Measurements from ENCODE around the gene NCOA3. TPM values are rescaled to one million over a fixed set of nuclear protein-coding genes. Genes with fewer than 3 reads are reported as not detected.

NCOA3 gene
- total RNA-seq, 1 experiment from 2014 or later, result 23.3 TPM

DNA sequence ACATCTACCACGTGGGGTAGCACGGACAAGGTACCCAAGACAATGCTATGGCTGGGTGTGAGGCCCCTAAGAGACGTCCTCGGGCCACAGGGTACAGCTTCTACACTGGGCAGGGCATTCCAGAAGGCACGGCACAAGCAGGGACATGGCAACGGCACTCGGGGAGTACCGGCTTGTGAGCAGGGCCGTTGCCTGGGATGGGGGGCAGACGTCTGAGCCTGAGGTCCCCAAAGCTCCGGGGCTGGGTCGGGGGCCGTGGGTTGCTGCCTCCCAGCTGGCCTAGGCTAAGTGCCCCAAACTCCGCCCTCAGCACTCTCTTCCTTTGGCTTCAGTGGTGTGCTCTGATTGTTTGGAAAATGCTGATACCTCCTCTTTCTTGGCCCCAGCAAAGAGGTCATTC lies 173.0 kb downstream of the NCOA3 start:
- Histone ChIP-seq H3K56ac (ENCODE audit: insufficient read length, low read depth, low read length) (no peak overlapping the region), H3K23ac (ENCODE audit: insufficient read length, low read depth, low read length) (no peak overlapping the region), H4K5ac (ENCODE audit: insufficient read length, low read depth, low read length) (no peak overlapping the region), H4K8ac (replicated peaks; ENCODE audit: insufficient read length, low read depth, low read length) (no peak overlapping the region), H2BK120ac (ENCODE audit: low read depth, low read length, poor library complexity, severe bottlenecking) (no peak overlapping the region), H3K4ac (ENCODE audit: low read depth, low read length) (no peak overlapping the region), H3K9me3 (ENCODE audit: control insufficient read depth, low read depth, low read length) (no peaks in the 10 kb centered on the region), H2BK12ac (ENCODE audit: insufficient read length, low read depth, low read length) (no peak overlapping the region), H2AFZ (ENCODE audit: low read length) (no peak overlapping the region), H4K91ac (ENCODE audit: insufficient read length, low read depth, low read length) (no peak overlapping the region), H3K9ac (ENCODE audit: extremely low read depth, insufficient read length, low read length) (no peak overlapping the region), H3K23me2 (ENCODE audit: insufficient read length, low read depth, low read length, poor library complexity, severe bottlenecking) (no peaks in the 10 kb centered on the region), H2BK15ac (ENCODE audit: low read depth, low read length) (no peak overlapping the region), H3T11ph (ENCODE audit: low read length) (no peak overlapping the region), H2BK20ac (ENCODE audit: low read depth, low read length, poor library complexity, severe bottlenecking) (no peak overlapping the region), H3K27ac (ENCODE audit: insufficient read length, low read depth, low read length) (no peak overlapping the region), H2BK5ac (ENCODE audit: insufficient read length, low read length) (no peak overlapping the region), H3K4me1 (ENCODE audit: insufficient read depth, low read length) (no peaks in the 10 kb centered on the region), H3K4me2 (ENCODE audit: insufficient read depth, insufficient read length, low read length) (no peak overlapping the region), H3K79me2 (ENCODE audit: insufficient read depth, low read length) (no peaks in the 10 kb centered on the region), H3K27me3 (ENCODE audit: insufficient read depth, low read length) (no peaks in the 10 kb centered on the region), H3K14ac (ENCODE audit: insufficient read depth, low read length) (no peak overlapping the region), H3K79me1 (ENCODE audit: insufficient read depth, low read depth, low read length, poor library complexity, severe bottlenecking) (no peaks in the 10 kb centered on the region), H4K20me1 (ENCODE audit: control insufficient read depth, insufficient read depth, insufficient read length) (no peaks in the 10 kb centered on the region), H3K18ac (ENCODE audit: insufficient read length, low read depth, low read length) (no peak overlapping the region), H2AK5ac (ENCODE audit: insufficient read length, low read length) (no peak overlapping the region)
- Mint-ChIP-seq H3K27me3 (ENCODE audit: low read depth) (no peaks in the 10 kb centered on the region; the same call in none of the 2 replicates), H3K27ac (no peak overlapping the region), H3K4me1 (peaks cover 4 to 17% of the 10 kb centered on the region in 2 experiments), H3K36me3 (ENCODE audit: insufficient read depth in 1 of 3, low read depth in 3 of 3) (peaks cover 0 to 4% (median 2%) of the 10 kb centered on the region in 3 experiments; a peak in 3 of 7 replicates), H3K4me3 (no peak overlapping the region), H3K9me3 (peaks cover 0 to 2% of the 10 kb centered on the region in 2 experiments; a peak in 1 of 5 replicates)
- TF ChIP-seq, protein P1, sequence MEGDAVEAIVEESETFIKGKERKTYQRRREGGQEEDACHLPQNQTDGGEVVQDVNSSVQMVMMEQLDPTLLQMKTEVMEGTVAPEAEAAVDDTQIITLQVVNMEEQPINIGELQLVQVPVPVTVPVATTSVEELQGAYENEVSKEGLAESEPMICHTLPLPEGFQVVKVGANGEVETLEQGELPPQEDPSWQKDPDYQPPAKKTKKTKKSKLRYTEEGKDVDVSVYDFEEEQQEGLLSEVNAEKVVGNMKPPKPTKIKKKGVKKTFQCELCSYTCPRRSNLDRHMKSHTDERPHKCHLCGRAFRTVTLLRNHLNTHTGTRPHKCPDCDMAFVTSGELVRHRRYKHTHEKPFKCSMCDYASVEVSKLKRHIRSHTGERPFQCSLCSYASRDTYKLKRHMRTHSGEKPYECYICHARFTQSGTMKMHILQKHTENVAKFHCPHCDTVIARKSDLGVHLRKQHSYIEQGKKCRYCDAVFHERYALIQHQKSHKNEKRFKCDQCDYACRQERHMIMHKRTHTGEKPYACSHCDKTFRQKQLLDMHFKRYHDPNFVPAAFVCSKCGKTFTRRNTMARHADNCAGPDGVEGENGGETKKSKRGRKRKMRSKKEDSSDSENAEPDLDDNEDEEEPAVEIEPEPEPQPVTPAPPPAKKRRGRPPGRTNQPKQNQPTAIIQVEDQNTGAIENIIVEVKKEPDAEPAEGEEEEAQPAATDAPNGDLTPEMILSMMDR (conservative IDR thresholded peaks at IDR 0.05), result no peak
- WGBS (ENCODE audit: extremely low coverage, insufficient read length, low lambda C conversion rate), result no CpG with 5 or more reads among the region's 14 CpGs
- no peak for DNase-seq

Data from H9 (cell line).